ENCODE measurements around the gene ADIPOQ.
"Not testable (repeated sequence)": the region's sequence is repeated elsewhere in the genome, so short reads cannot be mapped to it uniquely, and the experiment has no call there.

ADIPOQ gene

GRCh38 chr3:186902154-186902553 lies 59.6 kb downstream of the ADIPOQ start:
- DNase-seq (ENCODE audit: low read depth in 2 of 2) = no peak

GRCh38 chr3:186902713-186903112 lies 60.2 kb downstream of the ADIPOQ start:
- DNase-seq (ENCODE audit: low read depth in 2 of 2) = no peak

- DNase-seq (ENCODE audit: low read depth in 2 of 2) = not testable (repeated sequence)
These were observed 61.2 kb downstream of the ADIPOQ start for GRCh38 chr3:186903676-186904075.

GRCh38 chr3:186907075-186907474 lies 64.6 kb downstream of the ADIPOQ start:
- DNase-seq (ENCODE audit: low read depth in 2 of 2) = not testable (repeated sequence)
